ENCODE results near the gene ARHGAP6.
"Not testable (repeated sequence)": the region's sequence is repeated elsewhere in the genome, so short reads cannot be mapped to it uniquely, and the experiment has no call there.

The ARHGAP6 gene

DNA sequence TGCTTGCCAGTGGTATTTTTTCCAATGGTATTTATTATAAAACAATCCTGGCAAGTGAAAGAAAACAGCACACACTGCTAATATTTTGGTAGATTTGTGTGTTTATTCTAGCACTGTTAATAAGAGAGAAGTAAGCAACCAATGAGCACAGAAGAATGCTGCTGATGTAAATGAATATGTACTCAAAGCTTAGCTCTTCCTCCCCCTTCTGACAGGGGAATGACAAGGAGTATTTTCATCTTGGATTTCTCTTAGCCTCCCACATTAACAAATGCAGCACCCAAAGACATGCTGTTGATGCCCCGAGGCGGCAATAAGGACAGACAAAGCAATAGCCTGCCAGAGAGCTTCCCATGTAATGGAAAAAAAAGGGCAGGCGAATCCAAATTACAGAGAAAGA lies 18.6 kb downstream of the ARHGAP6 start:
- DNase-seq = no peak

DNA sequence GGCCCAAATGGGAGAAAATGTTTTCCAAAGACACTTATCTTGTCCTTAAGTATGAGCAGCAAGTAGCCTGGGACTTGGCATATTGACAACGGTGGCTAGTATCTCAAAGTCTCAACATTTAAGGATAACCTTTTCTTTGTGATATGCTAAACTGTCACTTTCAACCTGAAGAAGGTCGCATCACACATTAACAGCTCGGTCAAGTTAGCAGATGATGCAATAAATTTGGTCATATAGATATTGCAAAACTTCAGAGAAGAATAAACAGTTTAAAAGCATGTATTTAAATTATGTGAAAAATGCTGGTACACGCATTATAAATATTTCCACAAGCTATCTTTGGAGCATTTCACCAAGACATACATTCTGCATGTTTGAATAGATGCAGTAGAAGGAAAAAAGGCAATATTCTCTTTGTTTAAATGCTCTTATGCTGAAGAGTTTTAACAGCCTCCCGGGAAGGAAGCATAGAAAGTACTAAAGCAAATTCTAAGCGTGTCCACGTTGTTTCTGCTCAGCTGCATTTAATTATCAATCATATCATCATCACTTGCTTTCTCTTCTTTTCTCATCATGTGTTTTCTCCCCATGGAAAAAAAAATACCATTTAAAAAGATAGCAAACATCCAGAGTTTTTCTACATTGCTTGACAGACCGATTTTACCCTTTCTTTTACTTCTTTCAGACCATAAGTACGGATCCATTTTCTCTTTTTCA lies 24.2 kb downstream of the ARHGAP6 start:
- DNase-seq = no peak

DNA sequence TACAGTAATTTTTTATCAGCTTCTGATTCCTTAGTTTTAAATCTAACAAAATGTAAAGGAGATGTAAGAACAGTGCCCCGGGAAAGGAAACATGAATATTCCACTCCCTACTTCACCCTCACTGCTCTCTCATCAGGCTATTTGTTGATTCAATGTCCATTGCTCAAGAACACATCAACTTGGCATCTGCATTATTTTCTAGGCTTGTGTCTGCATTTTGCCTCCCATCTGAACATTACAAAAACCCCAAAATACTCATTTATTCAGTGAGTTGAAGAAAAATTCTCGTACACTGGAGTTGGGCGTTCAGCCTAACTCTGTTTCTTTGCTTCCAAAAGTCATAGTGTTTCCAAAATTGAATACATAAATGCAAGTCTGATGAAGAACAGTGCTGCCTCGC lies 25.6 kb downstream of the ARHGAP6 start:
- no peak for DNase-seq

DNA sequence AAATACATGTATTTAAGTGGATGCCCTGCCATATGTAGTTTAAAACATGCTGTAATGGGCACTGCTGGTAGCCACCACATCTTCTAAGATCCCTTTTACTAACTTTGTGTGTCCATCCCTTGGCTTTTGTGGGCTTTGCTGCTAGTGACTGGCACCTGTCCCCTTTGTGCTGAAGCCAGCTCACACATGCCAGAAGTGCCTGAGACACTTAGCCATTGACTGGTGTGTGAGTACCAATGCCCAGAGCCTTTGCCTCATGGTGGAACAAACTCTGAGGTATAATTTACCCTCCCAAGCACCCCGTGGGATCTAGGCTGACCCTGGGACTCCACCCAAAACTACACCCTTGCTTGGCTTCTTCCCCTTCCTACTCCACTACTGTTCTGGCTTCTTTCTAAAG lies 33.0 kb downstream of the ARHGAP6 start:
- no peak for DNase-seq

DNA sequence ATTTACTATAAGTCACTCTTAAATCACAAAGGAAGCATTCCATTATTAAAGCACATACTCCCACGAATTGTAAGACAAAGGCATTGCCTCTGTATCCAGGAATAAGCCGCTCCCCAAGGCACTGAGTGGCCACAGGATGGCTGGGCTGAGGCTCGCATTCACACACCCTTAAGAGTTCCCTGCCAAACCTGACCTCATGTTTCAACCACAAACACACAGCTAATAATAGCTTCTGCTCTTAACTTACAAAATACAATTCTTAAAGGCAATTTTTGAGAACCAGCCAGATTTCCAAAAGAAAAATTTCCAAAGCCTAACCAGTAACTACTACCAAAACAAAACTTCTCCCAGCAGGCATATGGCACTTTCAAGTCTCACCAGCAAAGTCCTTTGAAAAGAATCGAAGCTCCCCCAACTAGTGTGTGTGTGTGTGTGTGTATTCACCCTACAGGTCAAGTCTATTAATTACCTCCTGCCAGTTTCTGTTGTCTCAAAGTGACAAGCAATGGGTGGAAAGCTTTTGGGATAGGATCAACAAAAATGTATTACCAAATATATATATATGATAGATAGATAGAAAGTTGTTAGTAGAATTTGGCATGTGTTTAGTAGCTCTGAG lies 36.0 kb downstream of the ARHGAP6 start:
- no peak for DNase-seq

DNA sequence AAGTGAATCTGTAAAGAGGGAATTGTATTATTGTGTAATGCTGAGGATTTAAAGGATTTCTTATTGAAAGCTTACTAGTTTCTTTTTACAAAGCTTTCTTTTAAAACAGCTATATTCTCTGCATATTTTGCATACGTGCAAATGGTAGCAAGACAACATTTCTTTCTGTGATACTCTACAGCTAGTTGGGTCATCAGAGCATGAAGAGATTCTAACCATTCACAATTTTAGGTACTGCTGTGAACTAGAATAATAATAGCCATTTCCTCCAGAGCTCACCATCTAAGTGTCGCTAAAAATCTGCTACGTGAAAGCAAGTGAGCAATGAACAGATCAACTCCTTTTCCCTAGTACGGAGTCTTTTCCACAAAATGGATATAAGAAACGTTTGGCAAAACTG lies 37.3 kb downstream of the ARHGAP6 start:
- DNase-seq = no peak

DNA sequence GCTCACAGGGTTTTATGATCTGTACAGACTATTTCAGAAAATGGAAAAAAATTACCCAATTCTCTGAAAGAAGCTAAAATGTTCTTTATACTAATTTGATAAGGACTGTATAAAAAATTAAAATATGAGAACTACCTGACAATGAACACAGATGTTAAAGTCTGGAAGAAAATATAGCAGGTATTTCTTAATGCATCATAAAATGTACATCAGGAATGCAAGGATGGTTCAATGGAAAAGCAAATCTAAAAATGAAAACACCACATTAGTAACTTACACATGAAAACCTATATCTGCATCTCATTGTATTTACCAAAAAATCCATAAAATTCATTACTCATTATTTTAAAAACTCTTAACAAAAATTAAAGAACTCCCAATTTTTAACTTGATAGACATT lies 39.4 kb downstream of the ARHGAP6 start:
- DNase-seq = no peak

DNA sequence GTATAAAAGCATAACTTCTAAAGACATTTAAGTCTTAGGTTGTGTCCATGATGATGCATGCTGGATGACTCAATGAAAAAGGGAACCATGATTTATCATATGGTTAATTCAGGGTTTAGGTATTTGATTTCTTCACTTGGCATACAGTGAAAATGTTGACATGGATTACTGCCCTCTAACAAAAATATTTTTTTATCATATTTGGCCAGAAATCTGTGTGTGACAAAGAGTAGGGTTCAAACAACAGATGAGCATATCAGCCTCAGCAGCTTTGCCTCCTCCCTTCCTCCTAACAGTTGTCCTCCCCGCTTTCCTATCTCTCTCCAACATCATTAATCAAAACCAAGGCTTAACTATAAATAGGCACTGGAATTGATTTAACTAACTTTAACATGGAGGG lies 46.3 kb downstream of the ARHGAP6 start:
- DNase-seq = no peak

DNA sequence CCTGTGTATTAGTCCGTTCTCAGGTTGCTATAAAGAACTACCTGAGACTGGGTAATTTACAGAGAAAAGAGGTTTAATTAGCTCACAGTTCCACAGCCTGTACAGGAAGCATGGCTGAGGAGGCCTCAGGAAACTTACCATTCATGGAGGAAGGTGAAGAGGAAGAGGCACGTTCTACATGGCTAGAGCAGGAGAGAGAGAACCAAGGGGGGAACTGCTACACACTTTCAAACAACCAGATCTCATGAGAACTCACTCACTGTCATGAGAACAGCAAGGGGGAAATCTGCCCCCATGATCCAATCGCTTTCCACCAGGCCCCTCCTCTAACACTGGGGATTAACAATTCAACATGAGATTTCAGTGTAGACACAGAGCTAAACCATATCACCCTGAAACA lies 51.5 kb downstream of the ARHGAP6 start:
- not testable (repeated sequence) for DNase-seq

DNA sequence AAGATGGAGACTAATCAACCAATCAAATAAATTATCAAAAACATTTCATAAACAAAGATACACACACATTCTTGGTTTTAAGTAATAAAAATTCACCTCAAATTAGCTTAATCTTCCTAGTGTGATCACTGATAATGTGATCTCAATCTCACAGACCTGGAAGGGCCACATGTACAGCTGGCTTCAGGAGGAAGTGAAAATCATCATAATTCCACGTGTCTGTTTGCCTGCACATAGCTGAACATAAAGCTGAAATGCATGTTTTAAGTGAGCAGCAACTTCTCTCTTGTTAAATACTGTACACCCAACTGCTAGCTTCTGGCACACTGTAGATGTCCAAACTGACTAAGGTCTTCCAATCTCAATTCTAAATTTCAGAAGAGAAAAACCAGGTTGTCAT lies 53.8 kb downstream of the ARHGAP6 start:
- no peak for DNase-seq

DNA sequence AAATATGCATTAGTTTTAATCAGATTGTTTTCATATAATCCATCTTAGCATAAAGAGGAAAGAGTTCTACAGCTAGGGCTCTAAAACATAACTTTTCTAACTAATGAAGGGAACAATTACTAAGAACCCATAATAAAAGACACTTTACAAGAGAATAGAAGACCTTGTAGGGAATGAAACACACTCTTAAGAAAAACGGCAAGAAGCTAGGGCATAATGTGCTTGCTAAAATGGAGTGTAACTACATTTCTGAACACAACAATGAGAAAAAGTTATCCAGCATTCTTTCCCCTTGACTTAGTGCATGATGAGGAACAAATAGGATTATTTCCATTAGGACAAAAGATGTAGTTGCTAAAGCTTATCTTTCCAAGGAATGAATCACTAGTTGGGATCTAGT lies 54.6 kb downstream of the ARHGAP6 start:
- no peak for DNase-seq

DNA sequence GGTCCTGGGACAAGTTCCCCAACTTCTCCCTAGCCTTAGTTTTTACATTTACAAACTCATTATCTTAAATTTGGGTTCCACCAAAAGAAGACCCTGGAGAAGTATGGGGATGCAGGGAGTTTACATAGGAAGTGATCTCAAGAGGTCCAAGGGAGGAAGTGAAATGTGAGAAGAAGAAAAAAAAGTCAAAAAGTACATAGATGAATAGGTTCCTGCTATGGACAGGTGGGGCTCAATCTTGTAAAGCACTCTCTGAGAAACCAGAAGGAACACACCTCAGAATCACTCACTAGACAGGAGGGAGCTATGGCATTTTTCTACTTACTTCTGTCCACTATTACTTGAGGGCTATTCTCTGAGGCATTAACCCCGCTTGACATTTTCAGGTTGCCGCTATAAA lies 56.6 kb downstream of the ARHGAP6 start:
- no peak for DNase-seq

DNA sequence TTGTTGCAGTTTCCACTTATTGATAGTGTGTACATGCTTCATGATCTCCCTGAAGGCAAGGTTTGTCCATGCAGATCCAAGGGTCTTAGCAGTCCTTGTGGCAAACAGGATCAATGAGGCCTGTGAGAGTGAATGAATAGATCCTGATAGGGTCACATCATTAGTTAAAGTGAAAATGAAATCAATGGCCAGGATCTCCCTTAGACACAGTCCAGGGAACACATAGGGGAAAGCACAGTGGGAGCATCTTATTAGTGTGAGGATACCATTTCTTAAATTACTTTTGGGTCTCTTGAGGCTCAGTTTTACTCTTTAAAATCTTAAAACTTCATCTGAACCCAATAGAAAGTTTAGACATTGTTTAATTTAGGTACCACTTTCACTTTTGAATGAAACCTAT lies 59.3 kb downstream of the ARHGAP6 start:
- no peak for DNase-seq

DNA sequence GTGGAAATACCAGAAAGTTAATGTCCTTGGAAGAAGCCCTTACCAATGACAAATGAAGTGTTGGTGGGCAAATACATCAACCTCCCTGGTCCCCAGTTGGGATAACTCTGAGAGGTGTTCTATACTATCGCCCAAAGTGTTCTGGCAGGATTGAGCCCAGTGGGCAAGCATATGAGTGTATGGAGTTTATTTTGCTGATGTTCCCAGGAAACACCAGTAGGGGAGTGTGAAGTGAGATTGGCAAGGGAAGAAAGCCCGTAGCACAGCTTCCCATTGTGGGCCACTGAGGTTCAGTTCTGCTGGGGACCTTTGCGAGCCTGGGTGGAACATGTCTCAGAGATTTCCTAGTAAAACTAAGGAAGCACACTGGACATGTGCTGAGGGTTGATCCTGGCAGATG lies 65.1 kb downstream of the ARHGAP6 start:
- no peak for DNase-seq

DNA sequence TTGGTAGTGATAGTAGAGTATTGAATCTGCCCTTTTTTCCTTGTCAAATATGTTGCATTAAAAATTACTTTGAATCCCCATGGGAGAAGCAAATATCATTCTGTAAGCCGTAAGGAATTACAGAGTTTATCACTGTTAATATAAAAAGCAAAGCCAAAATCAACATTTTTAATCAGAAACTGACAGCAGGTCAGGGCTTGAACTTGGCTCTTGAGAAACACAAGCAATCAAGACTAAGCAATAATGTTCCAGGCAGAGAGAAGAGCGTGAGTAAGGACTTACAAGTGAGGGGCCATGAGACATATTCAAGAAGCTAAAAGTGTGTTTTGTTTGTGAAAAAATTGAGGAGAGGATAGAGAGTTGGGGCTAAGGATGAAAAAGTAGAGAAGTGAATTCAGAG lies 68.2 kb downstream of the ARHGAP6 start:
- no peak for DNase-seq

DNA sequence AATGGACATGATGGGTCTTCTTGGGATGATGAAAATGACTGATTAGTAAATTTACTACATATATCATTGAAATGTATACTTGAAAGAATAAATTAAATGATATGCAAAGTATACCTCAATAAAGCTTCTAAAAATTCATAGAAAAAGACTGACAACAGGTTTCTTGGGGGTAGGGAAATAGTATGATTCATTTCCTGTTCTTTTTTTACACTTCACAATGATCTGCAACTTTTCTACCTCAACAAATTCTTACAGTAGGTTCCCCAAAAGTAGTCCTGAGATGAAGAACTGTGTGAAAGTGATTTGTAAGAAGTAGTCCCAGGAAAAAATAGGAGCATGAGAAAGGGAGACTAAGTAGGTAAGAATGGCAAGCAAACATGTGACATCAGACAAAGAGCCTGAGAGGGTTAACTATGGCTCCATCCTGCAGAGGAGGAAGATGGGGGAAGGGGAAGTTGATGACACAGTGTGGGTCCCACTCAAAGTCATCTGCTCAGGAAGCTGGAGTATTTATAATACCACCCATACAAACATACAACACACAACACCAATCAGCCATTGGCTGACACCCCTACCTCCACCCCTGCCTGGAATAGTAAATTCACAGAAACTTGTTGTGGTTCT lies 73.9 kb downstream of the ARHGAP6 start:
- DNase-seq = no peak

DNA sequence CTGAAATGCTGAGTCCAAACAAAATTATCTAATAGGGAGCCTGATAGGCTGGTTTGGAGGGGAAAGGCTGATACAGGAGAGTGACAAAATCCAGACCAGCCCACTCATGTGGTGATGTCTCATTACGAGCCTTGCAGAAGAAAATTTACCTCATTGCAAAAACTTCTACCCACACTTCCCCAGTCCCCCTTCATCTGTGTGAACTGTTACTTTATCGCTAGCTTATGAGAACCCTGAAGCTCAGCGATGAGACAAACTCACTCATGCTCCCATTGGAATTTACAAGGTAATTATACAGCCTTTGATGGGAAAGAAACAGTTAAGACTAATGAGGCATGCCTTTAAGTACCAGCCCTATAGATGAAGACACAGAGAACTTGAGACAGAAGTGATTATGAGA lies 76.1 kb downstream of the ARHGAP6 start:
- DNase-seq = no peak

DNA sequence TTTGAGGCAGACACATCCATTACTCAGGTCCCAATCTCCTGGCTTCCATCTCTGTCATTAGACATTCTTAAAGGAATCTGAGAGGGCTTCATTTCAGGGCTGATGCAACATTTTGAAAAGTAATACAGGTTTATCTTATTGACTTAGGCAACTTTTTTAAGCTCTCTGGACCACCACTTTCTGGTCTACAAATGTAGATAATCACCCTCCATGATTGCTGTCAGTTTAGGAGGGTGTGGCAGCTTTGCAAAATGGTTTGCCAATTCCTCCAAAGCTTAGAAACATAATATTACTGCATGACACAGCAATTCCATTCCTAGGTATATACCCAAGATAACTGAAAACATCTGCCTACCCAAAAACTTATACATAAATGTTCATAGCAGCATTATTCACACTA lies 77.6 kb downstream of the ARHGAP6 start:
- no peak for DNase-seq

DNA sequence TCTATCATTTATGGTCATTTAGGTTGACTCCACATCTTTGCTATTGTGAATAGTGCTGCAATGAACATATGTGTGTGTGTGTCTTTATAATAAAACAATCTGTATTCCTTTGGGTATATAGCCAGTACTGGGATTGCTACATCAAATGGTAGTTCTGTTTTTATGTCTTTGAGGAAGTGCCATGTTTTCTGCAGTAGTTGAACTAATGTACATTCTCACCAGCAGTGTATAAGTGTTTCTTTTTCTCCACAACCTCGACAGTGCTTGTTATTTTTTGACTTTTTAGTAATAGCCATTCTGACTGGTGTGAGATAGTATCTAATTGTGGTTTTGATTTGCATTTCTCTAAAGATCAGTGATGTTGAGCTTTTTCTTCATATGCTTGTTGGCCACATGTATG lies 80.5 kb downstream of the ARHGAP6 start:
- DNase-seq = no peak

DNA sequence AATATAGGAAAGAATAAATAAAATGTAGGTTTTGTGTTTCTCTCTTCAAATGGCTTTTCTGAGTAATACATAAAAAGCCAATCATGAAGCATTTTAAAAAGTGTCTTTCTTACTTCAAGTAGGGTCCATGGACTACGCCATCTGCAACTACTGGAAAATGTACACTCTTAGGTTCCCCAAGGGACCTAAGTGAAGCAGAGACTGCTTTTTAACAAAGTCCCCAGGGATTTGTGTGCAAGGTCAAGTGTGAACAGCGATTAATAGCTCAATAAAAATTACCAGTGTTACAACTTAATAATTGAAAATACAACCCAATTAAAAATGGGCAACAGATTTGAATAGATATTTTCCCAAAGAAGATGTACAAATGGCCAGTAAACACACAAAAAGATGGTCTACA lies 84.9 kb downstream of the ARHGAP6 start:
- no peak for DNase-seq

DNA sequence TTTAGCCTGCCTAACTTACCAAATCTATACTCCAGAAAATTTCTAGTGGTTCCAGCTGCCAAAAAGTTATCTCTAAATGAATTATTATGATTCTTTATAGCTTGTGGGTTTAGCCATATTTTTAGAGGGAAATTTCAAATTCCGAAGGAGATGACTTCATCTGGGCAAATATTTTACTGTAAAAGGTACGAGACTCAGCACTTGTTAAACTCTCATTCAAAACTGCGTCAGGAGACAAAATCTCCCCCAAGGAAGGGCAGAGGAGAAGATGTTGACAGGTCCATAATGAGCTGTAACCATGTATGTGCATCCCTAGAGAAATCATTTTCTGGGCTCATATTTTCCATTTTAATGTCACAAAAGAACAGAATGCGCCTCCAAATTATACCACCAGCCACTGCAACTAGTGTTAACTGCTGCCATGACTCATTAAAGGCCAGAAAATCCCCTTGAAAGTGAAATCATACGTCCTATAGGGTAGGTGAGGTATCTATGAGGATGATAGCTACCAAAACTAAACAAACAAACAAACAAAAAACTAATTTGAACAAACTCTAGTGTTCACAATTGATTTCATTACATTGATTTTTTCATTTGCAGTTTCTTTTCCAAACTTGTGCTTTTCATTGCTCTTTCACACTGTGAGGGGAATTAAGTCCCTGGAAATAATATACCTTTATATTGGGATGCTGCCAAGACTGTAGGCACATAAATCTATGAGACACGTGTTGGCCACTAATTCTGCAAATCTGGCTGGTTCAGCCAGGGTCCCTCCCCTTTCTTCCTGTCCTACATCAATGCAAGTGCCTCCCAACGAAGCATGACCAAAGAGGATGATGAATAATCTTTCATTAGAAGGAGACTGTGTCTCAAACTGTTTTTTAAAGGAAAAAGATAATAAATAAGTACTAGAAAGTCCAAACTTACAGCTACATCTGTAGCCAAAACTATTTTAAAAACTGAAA lies 85.8 kb downstream of the ARHGAP6 start:
- no peak for DNase-seq

DNA sequence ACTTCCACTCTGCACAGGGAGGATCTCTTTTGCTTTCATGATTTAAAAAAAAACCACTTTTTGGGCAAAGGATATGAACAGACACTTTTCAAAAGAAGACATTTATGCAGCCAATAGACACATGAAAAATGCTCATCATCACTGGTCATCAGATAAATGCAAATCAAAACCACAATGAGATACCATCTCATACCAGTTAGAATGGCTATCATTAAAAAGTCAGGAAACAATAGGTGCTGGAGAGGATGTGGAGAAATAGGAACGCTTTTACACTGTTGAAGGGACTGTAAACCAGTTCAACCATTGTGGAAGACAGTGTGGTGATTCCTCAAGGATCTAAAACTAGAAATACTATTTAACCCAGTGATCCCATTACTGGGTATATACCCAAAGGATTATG lies 87.4 kb downstream of the ARHGAP6 start:
- not testable (repeated sequence) for DNase-seq

DNA sequence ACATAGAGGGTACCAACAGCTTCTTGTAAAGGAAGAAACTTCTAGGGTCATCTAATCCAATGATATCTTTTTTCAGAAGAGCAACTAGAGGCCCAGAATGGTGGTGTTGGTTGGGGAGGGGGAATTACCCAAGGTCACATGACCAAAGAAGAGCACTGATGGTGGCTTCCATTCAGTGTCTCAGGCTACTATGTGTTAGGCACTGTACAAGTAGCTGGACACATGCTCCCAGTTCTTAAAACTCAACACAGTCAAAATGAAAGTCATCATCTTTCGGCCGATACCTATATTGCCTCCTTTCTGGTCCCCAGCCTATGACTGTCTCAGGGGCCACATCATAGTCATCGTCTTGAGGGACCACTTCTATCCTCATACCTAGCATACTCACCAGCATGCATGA lies 88.1 kb downstream of the ARHGAP6 start:
- no peak for DNase-seq

Measured in midbrain (tissue), 1 donor.